Stomach smooth muscle (tissue), 2 donors: ENCODE data around the gene ASMT.

Experiments used
- H3K27ac ChIP-seq: one replicate; pipeline ENCODE4 v1.7.0; 2013; ENCODE audit warnings: mild to moderate bottlenecking, low read length, inconsistent platforms
- H3K27me3 ChIP-seq, 2 donors: one replicate each; pipeline ENCODE4 v1.7.0; 2013; ENCODE audit warnings: low read length in 2 of 2; ENCODE audit not compliant: insufficient read depth in 2 of 2, control insufficient read depth in 1 of 2
- H3K36me3 ChIP-seq, 2 donors: one replicate each; pipeline ENCODE4 v1.7.0; 2013; ENCODE audit warnings: low read length in 2 of 2; ENCODE audit not compliant: control insufficient read depth in 2 of 2, insufficient read depth in 2 of 2
- H3K4me1 ChIP-seq: one replicate; pipeline ENCODE4 v1.7.0; 2013; ENCODE audit warnings: low read length; ENCODE audit not compliant: control insufficient read depth, insufficient read depth
- H3K4me3 ChIP-seq, 2 donors: one replicate each; pipeline ENCODE4 v1.7.0; 2013; ENCODE audit warnings: low read length in 2 of 2
- H3K9ac ChIP-seq, 2 donors: one replicate each; pipeline ENCODE4 v1.7.0; 2013; ENCODE audit warnings: low read length in 2 of 2, mild to moderate bottlenecking in 1 of 2
- H3K9me3 ChIP-seq, 2 donors: one replicate each; pipeline ENCODE4 v1.7.0; 2013; ENCODE audit warnings: low read length in 2 of 2; ENCODE audit not compliant: control insufficient read depth in 2 of 2
- donor health status: healthy.
- donor health status: Pancreatic carcinoma.

The ASMT gene

DNA sequence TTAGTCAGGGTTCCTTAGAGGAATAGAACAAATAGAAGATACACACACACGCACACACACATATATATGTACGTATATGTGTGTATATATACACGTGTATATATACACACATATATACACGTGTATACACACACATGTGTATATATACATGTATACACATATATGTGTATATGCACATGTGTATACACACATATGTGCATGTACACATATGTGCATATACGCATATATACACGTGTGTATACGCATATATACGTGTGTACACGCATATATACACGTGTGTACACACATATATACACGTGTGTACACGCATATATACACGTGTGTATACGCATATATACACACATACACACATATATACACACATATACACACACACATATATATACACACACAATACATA is 41.5 kb downstream of the ASMT start:
- H3K27ac ChIP-seq, result no peak overlapping the region
- H3K36me3 ChIP-seq, result no peaks in the 10 kb centered on the region
- no peaks in the 10 kb centered on the region for H3K9me3 ChIP-seq
- no peak overlapping the region for H3K4me3 ChIP-seq
- peaks cover 0 to 3% of the 10 kb centered on the region in 2 donors for H3K27me3 ChIP-seq
- H3K4me1 ChIP-seq, result no peaks in the 10 kb centered on the region
- H3K9ac ChIP-seq, result no peak overlapping the region

DNA sequence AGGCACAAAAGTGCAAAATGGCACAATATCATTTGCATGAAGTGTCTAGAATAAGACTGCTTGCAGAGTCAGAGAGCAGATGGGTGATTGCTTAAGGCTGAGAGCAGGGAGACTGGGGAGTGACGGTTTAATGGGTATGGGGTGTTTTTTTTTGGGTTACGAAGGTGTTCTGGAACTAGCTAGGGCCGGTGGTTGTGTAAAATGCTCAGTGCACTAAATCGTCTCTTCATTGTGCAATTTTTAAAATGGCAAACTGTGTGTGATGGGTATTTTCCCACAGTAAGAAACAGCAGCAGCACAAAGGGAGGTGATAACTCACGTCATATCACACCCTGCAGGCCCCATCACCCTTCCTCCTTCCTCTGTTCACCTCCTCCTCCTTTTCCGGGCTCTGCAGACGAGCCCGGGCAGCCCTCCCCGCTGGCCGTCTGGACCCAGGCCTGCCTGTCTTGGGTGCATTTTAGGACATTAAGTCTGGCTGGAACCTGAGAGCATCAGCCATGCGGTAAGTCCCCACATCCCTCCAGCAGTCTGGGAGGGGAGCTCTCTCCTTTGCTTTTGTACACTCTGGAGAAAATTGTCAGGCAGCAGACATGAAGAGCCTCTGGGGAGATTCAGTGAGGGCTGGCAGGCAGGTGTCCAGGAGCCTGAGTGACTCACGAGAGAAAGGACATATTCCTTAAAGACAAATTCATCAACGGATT is 42.7 kb downstream of the ASMT start:
- Histone ChIP-seq H3K27me3 (peaks cover 0 to 3% of the 10 kb centered on the region in 2 donors), H3K9ac (no peak overlapping the region), H3K4me3 (no peak overlapping the region), H3K27ac (no peak overlapping the region), H3K9me3 (no peaks in the 10 kb centered on the region), H3K4me1 (no peaks in the 10 kb centered on the region), H3K36me3 (no peaks in the 10 kb centered on the region)

DNA sequence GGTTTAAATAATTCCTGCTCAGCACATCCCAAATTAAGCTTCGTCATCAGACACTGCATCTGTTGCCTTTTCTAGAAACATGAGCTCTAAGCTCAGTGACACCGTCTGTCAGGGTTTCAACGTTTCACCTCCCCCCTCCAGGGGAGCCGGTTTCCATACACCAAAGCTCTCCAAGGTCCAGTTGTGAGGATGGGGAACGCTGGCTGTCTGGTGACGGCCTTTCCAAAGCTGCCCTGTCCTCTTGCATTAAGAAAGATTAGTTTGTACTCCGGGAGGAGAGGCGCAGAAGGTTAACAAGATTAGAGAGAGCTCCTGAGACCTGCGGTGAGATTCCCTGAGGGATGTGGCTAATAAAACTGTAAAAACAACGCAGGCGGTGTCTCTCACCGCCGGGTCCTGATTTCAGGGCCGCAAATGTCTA is 43.2 kb downstream of the ASMT start:
- H3K27me3 ChIP-seq, result peaks cover 0 to 3% of the 10 kb centered on the region in 2 donors
- H3K36me3 ChIP-seq, result no peaks in the 10 kb centered on the region
- H3K9me3 ChIP-seq, result no peaks in the 10 kb centered on the region
- H3K27ac ChIP-seq, result no peak overlapping the region
- no peak overlapping the region for H3K4me3 ChIP-seq
- no peak overlapping the region for H3K9ac ChIP-seq
- H3K4me1 ChIP-seq, result no peaks in the 10 kb centered on the region

DNA sequence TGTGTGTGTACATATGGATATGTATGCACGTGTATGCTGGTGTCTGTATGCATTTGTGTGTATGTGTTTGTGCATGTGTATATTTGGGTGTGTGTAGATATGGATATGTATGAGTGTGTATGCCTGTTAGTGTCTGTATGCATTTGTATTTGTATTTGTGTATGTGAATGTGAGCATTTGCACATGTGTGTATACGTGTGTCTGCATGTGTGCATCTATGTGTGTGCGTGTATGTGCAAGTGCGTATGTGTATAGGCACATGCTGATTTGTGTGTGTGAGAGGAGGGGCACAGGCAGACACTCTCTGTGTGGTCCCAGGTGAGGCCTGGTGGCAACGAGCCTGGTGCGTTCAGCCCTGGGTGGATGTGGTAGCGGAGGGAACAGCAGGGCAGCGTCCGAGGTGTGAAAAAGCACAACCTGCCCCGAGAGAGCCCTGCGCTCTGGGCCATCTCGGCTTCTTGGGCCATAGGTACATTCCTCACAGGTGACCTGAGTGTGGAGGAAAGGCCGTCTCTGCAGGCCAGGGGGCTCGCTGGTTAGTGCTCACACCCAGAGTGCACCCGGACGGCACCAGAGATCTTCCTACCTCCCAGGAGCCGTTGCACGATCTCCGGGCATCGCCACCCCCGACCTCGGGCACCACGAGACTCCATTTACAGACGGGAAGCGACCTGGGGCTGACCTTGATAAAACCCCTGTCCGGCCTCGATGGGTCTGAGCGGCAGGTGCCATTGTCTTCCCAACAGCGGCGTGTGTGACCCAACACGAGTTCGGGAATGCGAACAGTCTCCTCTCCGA is 45.0 kb downstream of the ASMT start:
- Histone ChIP-seq H3K27ac (no peak overlapping the region), H3K9me3 (no peaks in the 10 kb centered on the region), H3K4me3 (no peak overlapping the region), H3K9ac (no peak overlapping the region), H3K36me3 (no peaks in the 10 kb centered on the region), H3K27me3 (peaks cover 0 to 3% of the 10 kb centered on the region in 2 donors), H3K4me1 (no peaks in the 10 kb centered on the region)

- Histone ChIP-seq H3K9ac (no peak overlapping the region), H3K4me3 (no peak overlapping the region), H3K27me3 (peaks cover 0 to 3% of the 10 kb centered on the region in 2 donors), H3K36me3 (no peaks in the 10 kb centered on the region), H3K9me3 (peaks cover 2 to 5% of the 10 kb centered on the region in 2 donors), H3K4me1 (no peaks in the 10 kb centered on the region), H3K27ac (no peak overlapping the region)
These were observed 46.4 kb downstream of the ASMT start for GRCh38 chrX:1661048-1661921.

- Histone ChIP-seq H3K9me3 (peaks cover 2 to 8% of the 10 kb centered on the region in 2 donors), H3K36me3 (no peaks in the 10 kb centered on the region), H3K4me1 (no peaks in the 10 kb centered on the region), H3K9ac (no peak overlapping the region), H3K27ac (no peak overlapping the region), H3K4me3 (no peak overlapping the region), H3K27me3 (peaks cover 0 to 3% of the 10 kb centered on the region in 2 donors)
These were observed 47.0 kb downstream of the ASMT start for GRCh38 chrX:1661922-1662221.

DNA sequence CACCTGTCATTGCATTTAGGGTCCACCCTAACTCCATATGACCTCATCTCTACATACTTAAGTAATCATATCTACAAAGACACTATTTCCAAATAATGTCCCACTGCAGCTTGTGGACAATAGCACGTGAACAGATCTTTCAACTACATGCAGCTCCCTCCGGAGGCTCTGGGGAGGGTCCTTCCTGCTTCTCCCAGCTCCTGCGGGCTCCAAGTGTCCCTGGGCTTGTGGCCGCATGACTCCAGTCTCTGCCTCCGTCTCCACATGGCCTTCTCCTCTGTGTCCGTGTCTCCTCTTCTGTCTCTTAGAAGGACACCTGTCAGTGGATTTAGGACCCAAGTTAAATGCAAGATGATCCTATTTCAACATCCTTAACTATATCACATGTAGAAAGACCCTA is 52.7 kb downstream of the ASMT start:
- Histone ChIP-seq H3K9ac (no peak overlapping the region), H3K27me3 (peaks cover 0 to 3% of the 10 kb centered on the region in 2 donors), H3K36me3 (no peaks in the 10 kb centered on the region), H3K9me3 (peaks cover 2 to 8% of the 10 kb centered on the region in 2 donors), H3K4me3 (no peak overlapping the region), H3K4me1 (no peaks in the 10 kb centered on the region), H3K27ac (no peak overlapping the region)

DNA sequence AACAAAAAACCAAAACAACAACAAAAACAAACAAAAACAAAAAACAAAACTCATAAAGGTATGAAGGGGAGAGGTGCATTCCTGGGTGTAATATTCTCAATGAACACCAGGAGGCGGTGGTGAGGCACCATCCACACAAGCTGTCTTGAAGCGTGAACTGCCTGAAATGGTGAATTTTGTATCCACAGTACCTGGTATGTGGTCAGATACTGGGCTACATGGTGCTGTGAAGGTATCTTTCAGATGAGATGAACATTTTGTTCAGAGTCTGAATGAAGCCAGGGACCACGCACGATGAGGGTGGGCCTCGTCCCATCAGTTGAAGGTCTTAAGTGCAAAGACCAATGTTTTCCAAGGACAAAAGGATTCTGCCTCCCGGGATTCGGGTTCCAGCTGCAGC is 58.5 kb downstream of the ASMT start:
- Histone ChIP-seq H3K4me1 (no peaks in the 10 kb centered on the region), H3K4me3 (no peak overlapping the region), H3K27ac (no peak overlapping the region), H3K27me3 (no peaks in the 10 kb centered on the region), H3K9ac (no peak overlapping the region), H3K36me3 (no peaks in the 10 kb centered on the region), H3K9me3 (no peaks in the 10 kb centered on the region)

- Histone ChIP-seq H3K9me3 (no peaks in the 10 kb centered on the region), H3K4me1 (no peaks in the 10 kb centered on the region), H3K4me3 (no peak overlapping the region), H3K27me3 (no peaks in the 10 kb centered on the region), H3K9ac (no peak overlapping the region), H3K27ac (no peak overlapping the region), H3K36me3 (no peaks in the 10 kb centered on the region)
These were observed 62.0 kb downstream of the ASMT start for GRCh38 chrX:1676866-1677265.

- Histone ChIP-seq H3K9ac (no peak overlapping the region), H3K4me1 (no peaks in the 10 kb centered on the region), H3K9me3 (no peaks in the 10 kb centered on the region), H3K4me3 (no peak overlapping the region), H3K27me3 (no peaks in the 10 kb centered on the region), H3K27ac (no peak overlapping the region), H3K36me3 (no peaks in the 10 kb centered on the region)
These were observed 64.4 kb downstream of the ASMT start for GRCh38 chrX:1679238-1679637.
